Epithelial cell of esophagus (primary cell): ENCODE data around the gene ROM1.

ENCODE experiments used
- DNase-seq: peaks from one replicate; pipeline ENCODE4 v3.0.0; 2010; ENCODE audit warnings: low read depth
- H3K4me3 ChIP-seq: 2 replicates; pipeline ENCODE4 v1.5.1; 2011; ENCODE audit warnings: mild to moderate bottlenecking, low read length, control low read depth
- CTCF ChIP-seq: IDR thresholded peaks from 2 replicates; pipeline ENCODE4 v1.5.1; 2011; ENCODE audit warnings: low read depth, mild to moderate bottlenecking, low read length, control low read depth, inconsistent platforms; ENCODE audit not compliant: insufficient read depth; ENCODE audit errors: missing control alignments

ROM1 gene

GRCh38 chr11:62600367-62601121 lies 12.5 kb upstream of the ROM1 start:
- H3K4me3 ChIP-seq, result peak overlapping the region; percentile 85
- no peak for DNase-seq
- TF ChIP-seq CTCF, result no peak

- DNase-seq, result peak; percentile 26
- no peak for TF ChIP-seq CTCF
- H3K4me3 ChIP-seq, result peak overlapping the region; percentile 85
Measured at GRCh38 chr11:62601122-62601371, 12.0 kb upstream of the ROM1 start.

GRCh38 chr11:62601372-62602140 lies 11.5 kb upstream of the ROM1 start, which contains the start of gene MTA2:
MTA2 (minus strand) TSS chr11:62601865; CDS start chr11:62601450, 415 bp downstream.
- DNase-seq, result peak; percentile 98
- no peak for TF ChIP-seq CTCF
- peak within 1 kb of the TSS; percentile 85 for H3K4me3 ChIP-seq

- peak overlapping the region; percentile 85 for H3K4me3 ChIP-seq
- peak; percentile 74 for DNase-seq
- TF ChIP-seq CTCF, result peak; percentile 23
Measured at GRCh38 chr11:62602141-62603071, 10.7 kb upstream of the ROM1 start.

GRCh38 chr11:62603072-62603408 lies 10.0 kb upstream of the ROM1 start:
- DNase-seq, result peak; percentile 22
- TF ChIP-seq CTCF, result no peak
- H3K4me3 ChIP-seq, result peak overlapping the region; percentile 85

- TF ChIP-seq CTCF, result no peak
- DNase-seq, result no peak
- no peak overlapping the region for H3K4me3 ChIP-seq
Measured at GRCh38 chr11:62603776-62604299, 9.2 kb upstream of the ROM1 start.
